Activated naive CD8-positive, alpha-beta T cell treated with anti-CD3 and anti-CD28 coated beads, Interleukin-2, amount 10 ng/mL, durations not matched to agents 7 days and 5 days (primary cell): ENCODE results near the gene SLC34A1. TPM values are rescaled to one million over a fixed set of nuclear protein-coding genes. Genes with fewer than 3 reads are reported as not detected.
"Not testable (repeated sequence)": the region's sequence is repeated elsewhere in the genome, so short reads cannot be mapped to it uniquely, and the experiment has no call there.

ENCODE experiments used
- ATAC-seq: fragments of 150-1000 bp; cut with Tn5 transposase; one replicate; pipeline ENCODE4 v1.10.0; 2021; ENCODE audit warnings: low read depth, moderate library complexity
- POLR2A ChIA-PET: fragments of 350-600 bp; sonication (Branson Sonifier 250); formaldehyde crosslinking; loops from one replicate; lab custom pipeline; 2021; ENCODE audit warnings: antibody characterized with exemption; lab: Charles Lee
- DNase-seq: peaks from one replicate; pipeline ENCODE4 v3.0.0; 2021
- H3K27ac Mint-ChIP-seq: one replicate; pipeline ENCODE4 v1.8.0; 2022; ENCODE audit warnings: mild to moderate bottlenecking, mixed read lengths
- H3K27me3 Mint-ChIP-seq: one replicate; pipeline ENCODE4 v1.8.0; 2022; ENCODE audit warnings: mild to moderate bottlenecking, moderate library complexity, mixed read lengths
- H3K36me3 Mint-ChIP-seq: one replicate; pipeline ENCODE4 v1.8.0; 2021; ENCODE audit warnings: mild to moderate bottlenecking, mixed read lengths
- H3K4me1 Mint-ChIP-seq: one replicate; pipeline ENCODE4 v1.8.0; 2021; ENCODE audit warnings: mixed read lengths
- H3K4me3 Mint-ChIP-seq: one replicate; pipeline ENCODE4 v1.8.0; 2022; ENCODE audit warnings: mild to moderate bottlenecking, moderate library complexity, mixed read lengths
- H3K9me3 Mint-ChIP-seq: one replicate; pipeline ENCODE4 v1.8.0; 2021; ENCODE audit warnings: mixed read lengths
- total RNA-seq, 2 experiments: library from RNA; stranded (reverse); gene quantifications; one replicate each; pipeline ENCODE4 v1.2.3, GENCODE V29; 2021

Gene SLC34A1
- total RNA-seq, 2 experiments from 2014 or later: 1.9 to 2.1 TPM

DNA sequence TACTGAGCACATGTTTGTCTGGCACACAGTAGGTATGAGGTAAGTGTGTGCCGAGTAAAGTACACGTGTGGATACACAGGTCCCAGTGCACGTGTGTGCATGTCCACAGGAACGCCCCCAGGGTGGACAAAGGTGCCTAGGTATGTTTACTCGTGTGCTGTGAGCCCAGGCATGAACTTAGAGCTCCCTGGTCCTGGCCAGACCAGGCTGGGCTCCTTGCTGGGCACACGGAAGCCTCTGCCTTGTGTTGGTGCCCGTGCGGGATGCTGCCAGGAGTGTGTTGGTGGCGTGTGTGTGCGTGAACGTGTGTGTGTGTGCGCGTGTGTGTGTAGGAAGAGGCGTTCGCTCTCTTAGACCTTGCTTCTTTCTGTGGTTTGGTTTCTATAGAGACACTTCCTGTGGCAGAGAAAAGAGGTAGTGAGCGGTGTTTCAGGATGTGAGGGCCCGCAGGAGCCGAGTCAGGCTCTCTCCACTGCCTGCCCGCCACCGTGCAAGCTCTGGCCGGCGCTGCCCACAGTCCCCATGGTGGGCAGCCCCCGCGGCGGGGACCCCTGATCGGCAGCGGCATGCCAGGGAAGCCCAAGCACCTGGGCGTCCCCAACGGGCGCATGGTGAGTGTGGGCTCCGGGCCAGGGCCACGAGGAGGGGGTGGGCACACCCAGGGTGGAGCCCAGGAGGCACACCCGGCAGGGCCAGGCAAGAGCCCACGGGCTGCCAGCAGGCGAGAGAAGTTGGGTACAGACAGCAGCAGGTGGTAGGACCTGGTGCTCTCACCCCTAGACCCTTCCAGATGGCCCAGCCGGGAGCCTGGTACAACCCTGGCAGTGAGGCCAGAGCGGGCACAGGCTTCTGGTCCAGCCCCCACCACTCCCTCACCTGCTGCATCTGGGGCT lies 26.5 kb upstream of the SLC34A1 start, which contains the start of gene RGS14:
RGS14 (plus strand) TSS at position 466 of the 893 bp plus-strand sequence; CDS start at position 567, 101 bp downstream.
- Mint-ChIP-seq H3K9me3 (peaks cover 12% of the 10 kb centered on the region), H3K27ac (peak within 1 kb of the TSS; percentile 83), H3K36me3 (peaks cover 24% of the 10 kb centered on the region), H3K4me3 (peak within 1 kb of the TSS; percentile 92), H3K27me3 (no peaks in the 10 kb centered on the region), H3K4me1 (peaks cover 65% of the 10 kb centered on the region)
- DNase-seq: peak; percentile 77
- ATAC-seq: peak; percentile 90
- POLR2A ChIA-PET: interaction anchor here (0.7 to 2.6 kb wide), 10 partner anchors 9 to 113 kb away, joined by 3 to 13 read pairs (median 4); partner anchors contain the start of genes PRELID1 and RAB24

DNA sequence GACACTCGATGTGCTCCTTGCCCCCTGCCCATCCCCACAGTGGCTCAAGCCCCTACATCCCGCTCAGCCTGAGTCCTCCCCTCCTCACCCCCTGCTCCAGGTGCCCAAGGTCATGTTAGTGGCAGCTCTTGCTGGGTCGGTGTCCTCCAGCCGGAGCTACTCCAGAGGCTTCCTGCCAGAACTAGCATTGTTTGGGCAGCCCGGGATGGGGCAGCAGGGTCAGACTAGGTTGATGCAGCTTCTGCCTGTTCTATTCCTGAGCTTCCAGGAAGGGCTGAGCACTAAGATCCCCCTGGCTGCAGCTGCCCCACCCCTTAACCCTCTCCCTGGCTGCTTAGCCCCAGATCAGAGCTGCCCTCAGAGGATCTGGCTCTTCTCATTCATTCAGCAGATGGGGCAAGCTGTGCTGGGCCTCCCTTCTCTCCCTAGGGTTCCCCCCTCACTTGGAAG lies 25.8 kb upstream of the SLC34A1 start:
- Mint-ChIP-seq H3K4me1 (peaks cover 69% of the 10 kb centered on the region), H3K27ac (peak overlapping the region; percentile 76), H3K36me3 (peaks cover 25% of the 10 kb centered on the region), H3K27me3 (no peaks in the 10 kb centered on the region), H3K4me3 (peak overlapping the region; percentile 92), H3K9me3 (peaks cover 12% of the 10 kb centered on the region)
- DNase-seq (no peak), ATAC-seq (peak; percentile 5)
- POLR2A ChIA-PET: interaction anchor here (0.6 to 2.6 kb wide), 10 partner anchors 9 to 97 kb away, joined by 3 to 13 read pairs (median 4); partner anchors contain the start of genes PRELID1 and RAB24

DNA sequence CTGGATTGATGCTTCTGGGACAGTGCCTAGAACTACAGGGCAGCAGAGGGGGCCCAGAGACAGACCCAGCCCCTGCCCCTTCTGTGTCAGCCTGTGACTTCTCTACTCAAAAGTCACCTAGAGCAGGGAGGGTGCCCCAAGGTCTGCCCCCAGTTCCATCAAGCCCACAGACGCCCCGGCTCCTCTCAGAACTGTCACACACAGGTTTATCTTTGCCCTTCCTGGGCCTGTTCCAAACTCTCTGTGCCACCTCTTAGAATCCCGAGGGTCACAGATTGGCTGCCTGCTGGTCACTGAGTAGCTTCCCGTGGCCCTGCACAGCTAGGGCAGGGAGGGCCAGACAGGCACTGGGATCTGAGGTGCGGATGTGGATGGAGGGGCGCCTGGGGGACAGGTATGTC lies 24.8 kb upstream of the SLC34A1 start:
- no peak for ATAC-seq
- peaks cover 21% of the 10 kb centered on the region for H3K36me3 Mint-ChIP-seq
- H3K4me3 Mint-ChIP-seq: peak overlapping the region; percentile 92
- POLR2A ChIA-PET: interaction anchor here (1.1 to 2.7 kb wide), 3 partner anchors 8 to 47 kb away, joined by 5 to 19 read pairs (median 6); partner anchors contain the start of gene LMAN2
- peaks cover 71% of the 10 kb centered on the region for H3K4me1 Mint-ChIP-seq
- H3K9me3 Mint-ChIP-seq: peaks cover 8% of the 10 kb centered on the region
- H3K27me3 Mint-ChIP-seq: no peaks in the 10 kb centered on the region
- H3K27ac Mint-ChIP-seq: peak overlapping the region; percentile 76
- no peak for DNase-seq

DNA sequence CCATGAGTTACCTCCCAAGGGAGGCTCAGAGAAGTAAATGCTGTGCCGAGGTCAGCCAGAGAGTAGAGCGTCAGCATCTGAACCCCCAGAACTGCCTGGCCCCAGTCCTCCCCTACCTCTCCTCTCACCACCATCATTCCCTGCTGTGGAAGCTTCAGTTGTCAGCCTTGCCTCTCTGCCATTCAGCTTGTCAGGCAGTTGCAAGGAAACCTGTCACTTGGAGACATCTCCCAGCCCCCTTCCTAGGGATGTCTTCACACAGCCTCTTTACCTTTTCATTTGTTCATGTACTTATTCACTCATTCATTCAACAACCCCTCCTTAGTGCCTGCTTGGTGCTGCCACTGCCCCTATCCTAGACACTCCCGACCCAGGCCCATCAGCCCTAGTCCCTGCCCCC lies 24.4 kb upstream of the SLC34A1 start:
- POLR2A ChIA-PET: interaction anchor here (1.1 to 2.7 kb wide), 3 partner anchors 9 to 47 kb away, joined by 6 to 24 read pairs (median 19); partner anchors contain the start of gene LMAN2
- Mint-ChIP-seq H3K27me3 (no peaks in the 10 kb centered on the region), H3K27ac (peak overlapping the region; percentile 76), H3K36me3 (peaks cover 19% of the 10 kb centered on the region), H3K4me3 (peak overlapping the region; percentile 92), H3K4me1 (peaks cover 68% of the 10 kb centered on the region), H3K9me3 (peaks cover 4% of the 10 kb centered on the region)
- ATAC-seq: no peak
- DNase-seq: no peak

DNA sequence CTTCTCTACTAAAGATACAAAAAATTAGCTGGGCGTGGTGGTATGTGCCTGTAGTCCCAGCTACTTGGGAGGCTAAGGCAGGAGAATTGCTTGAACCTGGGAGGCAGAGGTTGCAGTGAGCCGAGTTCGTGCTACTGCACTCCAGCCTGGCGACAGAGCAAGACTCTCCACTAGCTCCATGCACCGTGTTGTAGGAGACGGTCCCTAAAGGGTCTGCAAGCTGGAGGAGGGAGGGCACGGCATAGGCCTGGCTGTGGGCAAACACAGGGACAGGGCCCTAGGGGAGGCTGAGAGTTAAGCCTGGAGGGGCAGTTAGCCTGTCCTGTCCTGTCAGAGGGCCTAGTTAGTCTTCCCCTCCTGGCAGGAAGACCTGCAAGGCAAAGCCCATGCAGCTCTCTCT lies 23.5 kb upstream of the SLC34A1 start:
- peak overlapping the region; percentile 42 for H3K4me3 Mint-ChIP-seq

DNA sequence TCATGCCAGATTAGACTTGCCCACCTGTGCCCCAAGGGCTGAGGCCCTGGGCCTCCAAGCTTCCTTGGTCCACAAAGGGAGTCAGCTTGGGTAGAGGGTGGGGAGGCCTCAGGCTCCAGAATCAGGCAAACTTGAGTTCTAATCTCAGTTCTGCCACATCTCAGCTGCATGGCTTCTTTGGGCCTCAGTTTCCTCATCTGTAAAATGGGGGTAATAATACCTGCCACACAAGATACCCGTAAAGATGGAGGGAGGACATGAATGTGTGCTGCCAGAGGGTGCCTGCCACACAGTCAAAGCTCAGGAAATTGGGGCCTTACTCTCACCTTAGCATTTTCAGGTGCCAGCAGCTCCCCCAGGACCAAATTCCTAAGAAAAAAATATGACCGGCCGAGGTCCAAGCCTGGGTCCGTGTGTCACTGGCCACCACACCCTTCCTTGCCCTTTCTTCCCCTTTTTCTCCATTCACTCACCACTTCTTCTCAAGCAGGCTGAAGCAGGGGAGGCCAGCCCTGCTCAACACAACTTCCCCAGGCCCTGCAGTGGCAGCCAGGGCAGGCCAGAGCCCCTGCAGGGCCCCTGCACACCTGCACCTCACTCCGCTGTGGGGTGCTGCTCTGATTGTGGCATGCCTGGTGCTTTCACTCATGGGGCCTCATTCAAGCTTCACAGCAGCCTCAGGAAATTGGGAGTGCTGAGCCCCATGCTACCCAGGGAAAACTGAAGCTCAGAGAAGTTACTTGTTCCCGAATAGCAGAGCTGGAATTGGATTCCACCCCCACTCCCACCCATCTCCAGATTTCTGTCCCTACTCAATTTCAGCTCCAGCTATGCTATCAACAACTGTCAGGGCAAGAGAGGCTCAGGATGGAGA lies 22.6 kb upstream of the SLC34A1 start:
- Mint-ChIP-seq H3K27me3 (no peaks in the 10 kb centered on the region), H3K4me3 (peak overlapping the region; percentile 86), H3K27ac (peak overlapping the region; percentile 68), H3K9me3 (no peaks in the 10 kb centered on the region), H3K4me1 (peaks cover 54% of the 10 kb centered on the region), H3K36me3 (peaks cover 21% of the 10 kb centered on the region)
- DNase-seq: no peak
- POLR2A ChIA-PET: interaction anchor here (2.0 to 2.7 kb wide), 3 partner anchors 10 to 49 kb away, joined by 7 to 24 read pairs (median 19); partner anchors contain the start of genes LMAN2 and MXD3
- no peak for ATAC-seq

More for the DNA sequence above, 23.5 kb upstream of the SLC34A1 start:
- ATAC-seq, H3K27ac Mint-ChIP-seq, DNase-seq, H3K9me3 Mint-ChIP-seq, H3K27me3 Mint-ChIP-seq: not testable (repeated sequence)
- POLR2A ChIA-PET: interaction anchor here (0.6 to 2.7 kb wide), 4 partner anchors 9 to 55 kb away, joined by 4 to 24 read pairs (median 13); partner anchors contain the start of genes LMAN2 and MXD3
- peaks cover 61% of the 10 kb centered on the region for H3K4me1 Mint-ChIP-seq
- H3K36me3 Mint-ChIP-seq: peaks cover 19% of the 10 kb centered on the region

DNA sequence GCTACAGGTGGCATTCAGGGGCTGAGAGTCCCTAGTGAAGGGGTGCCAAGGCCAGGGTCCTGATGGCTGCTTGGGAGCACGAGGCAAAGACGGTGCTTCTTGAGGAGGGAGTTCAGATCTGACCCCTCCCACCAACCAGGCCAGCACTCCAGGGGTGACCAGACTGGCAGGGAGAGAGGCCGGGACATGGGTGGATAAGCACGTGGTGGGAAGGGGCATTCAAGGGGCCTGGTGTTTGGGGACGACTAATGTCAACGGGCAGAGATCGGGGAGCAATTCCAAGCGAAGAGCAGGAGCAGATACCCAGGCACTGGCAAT lies 22.0 kb upstream of the SLC34A1 start:
- Mint-ChIP-seq H3K4me3 (peak overlapping the region; percentile 86), H3K9me3 (no peaks in the 10 kb centered on the region), H3K27me3 (no peaks in the 10 kb centered on the region), H3K27ac (peak overlapping the region; percentile 68), H3K4me1 (peaks cover 48% of the 10 kb centered on the region), H3K36me3 (peaks cover 23% of the 10 kb centered on the region)
- DNase-seq (no peak), ATAC-seq (no peak)
- POLR2A ChIA-PET: interaction anchor here (2.0 to 2.7 kb wide), 2 partner anchors 9 to 50 kb away, joined by 7 to 24 read pairs; partner anchors contain the start of gene MXD3

DNA sequence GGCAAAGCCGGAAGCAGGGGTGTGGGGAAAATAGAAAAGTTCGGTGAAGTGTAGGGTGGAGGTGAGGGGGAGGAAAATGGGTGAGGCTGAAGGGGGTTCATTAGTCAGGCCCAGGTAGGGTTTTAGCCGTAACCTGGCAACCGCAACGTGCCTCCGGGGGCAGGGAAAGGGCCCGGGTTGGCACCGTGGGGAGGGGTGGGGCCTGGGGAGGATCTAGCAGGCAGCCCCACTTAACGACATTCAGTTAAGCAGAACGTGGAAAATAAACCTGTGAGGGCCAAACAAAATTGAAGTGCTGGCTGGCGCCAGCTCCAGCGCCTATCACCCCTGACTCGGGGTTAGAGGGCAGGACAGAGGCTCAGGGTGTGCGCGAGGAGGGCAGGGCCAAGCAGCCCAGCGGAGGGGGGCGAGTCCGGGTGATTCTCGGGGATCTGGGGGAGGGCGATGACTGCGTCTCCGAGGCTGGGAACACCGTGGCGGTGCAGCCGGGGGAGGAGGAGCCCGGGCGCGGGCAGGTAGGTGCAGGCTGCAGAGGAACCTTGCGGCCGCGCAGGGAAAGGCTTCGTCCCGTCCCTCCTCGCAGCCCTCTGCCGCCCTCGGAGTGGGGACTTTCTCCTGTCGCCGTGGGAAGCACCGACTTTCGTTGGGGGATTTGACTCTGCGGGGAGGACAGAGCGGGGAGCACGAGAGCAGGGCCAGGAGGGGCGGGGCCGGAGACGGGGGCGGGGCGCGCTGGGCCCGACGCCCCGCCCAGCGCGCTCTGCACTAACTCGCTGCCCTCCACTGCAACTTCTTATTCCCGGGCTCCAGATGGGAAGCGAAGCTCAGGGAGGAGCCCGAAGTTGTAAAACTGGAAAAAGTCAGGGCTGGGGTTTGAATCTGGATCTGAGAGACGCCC lies 21.4 kb upstream of the SLC34A1 start:
- H3K27me3 Mint-ChIP-seq: no peaks in the 10 kb centered on the region
- H3K36me3 Mint-ChIP-seq: peaks cover 23% of the 10 kb centered on the region
- peak overlapping the region; percentile 86 for H3K4me3 Mint-ChIP-seq
- ATAC-seq (peak; percentile 60), DNase-seq (peak; percentile 71)
- H3K27ac Mint-ChIP-seq: peak overlapping the region; percentile 68
- peaks cover 43% of the 10 kb centered on the region for H3K4me1 Mint-ChIP-seq
- POLR2A ChIA-PET: interaction anchor here (0.5 to 2.7 kb wide), 2 partner anchors 9 to 103 kb away, joined by 5 to 24 read pairs; no protein-coding TSS in a partner anchor
- H3K9me3 Mint-ChIP-seq: no peaks in the 10 kb centered on the region

DNA sequence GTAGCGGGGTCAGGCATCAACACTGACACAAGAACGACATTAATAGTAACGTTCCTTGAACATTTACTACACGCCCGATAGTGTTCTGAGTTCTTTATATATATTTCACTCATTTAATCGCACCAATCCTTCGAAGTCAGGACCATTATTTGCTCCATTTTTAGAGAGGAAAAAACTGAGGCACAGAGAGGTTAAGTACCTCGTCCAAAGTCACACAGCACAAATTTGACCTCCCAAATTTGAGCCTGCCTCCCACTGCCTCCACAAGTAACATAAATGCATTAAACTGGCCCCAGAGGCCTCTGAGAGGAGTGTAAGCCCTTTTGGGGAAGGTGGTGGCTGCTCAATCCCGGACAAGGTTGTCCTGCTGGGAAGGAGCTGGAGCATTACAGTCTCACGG lies 20.7 kb upstream of the SLC34A1 start:
- H3K27me3 Mint-ChIP-seq: no peaks in the 10 kb centered on the region
- H3K4me3 Mint-ChIP-seq: peak overlapping the region; percentile 86
- no peak for DNase-seq
- POLR2A ChIA-PET: interaction anchor here (0.5 kb wide), 1 partner anchor 102 kb away, joined by 5 read pairs; no protein-coding TSS in a partner anchor
- ATAC-seq: no peak
- no peaks in the 10 kb centered on the region for H3K9me3 Mint-ChIP-seq
- peaks cover 28% of the 10 kb centered on the region for H3K36me3 Mint-ChIP-seq
- peaks cover 48% of the 10 kb centered on the region for H3K4me1 Mint-ChIP-seq
- no peak overlapping the region for H3K27ac Mint-ChIP-seq

DNA sequence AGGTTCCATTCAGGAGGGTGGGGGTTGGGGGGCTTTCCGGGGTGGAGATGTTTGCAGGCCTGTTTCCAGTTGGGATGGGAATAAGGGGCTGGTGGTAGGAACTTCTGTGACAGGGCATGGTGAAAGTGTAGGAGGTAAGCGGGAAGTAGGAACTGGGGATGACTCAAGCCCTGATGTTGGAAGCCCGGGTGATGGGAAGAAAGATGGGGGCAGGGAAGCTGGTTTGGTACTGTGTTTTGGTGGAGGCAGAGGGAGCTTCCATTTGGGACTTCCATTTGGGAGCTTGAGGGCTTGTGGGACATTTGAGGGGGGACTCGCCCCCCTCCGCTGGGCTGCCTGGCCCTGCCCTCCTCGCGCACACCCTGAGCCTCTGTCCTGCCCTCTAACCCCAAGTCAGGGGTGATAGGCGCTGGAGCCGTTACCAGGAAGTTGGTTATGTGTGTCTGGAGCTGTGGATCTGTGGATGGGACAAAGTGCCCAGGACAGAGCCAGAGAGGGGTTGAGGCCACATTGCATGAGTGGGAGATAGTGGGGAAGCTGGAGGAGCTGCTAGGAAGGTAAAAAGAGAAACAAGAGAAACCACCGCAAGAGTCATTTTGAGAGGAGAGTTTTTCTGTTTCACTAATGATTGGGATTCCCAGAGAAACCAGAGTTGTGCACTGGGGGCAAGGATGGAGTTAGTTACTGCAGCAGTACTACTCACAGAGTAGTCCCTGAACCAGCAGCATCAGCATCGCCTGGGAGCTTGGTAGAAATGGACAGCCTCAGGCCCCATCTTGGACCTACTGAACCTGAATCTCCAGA lies 19.9 kb upstream of the SLC34A1 start:
- Mint-ChIP-seq H3K36me3 (peaks cover 28% of the 10 kb centered on the region), H3K4me3 (peak overlapping the region; percentile 16), H3K27me3 (no peaks in the 10 kb centered on the region), H3K4me1 (peaks cover 48% of the 10 kb centered on the region), H3K27ac (no peak overlapping the region), H3K9me3 (no peaks in the 10 kb centered on the region)
- no peak for ATAC-seq
- POLR2A ChIA-PET: interaction anchor here (1.1 kb wide), 1 partner anchor 8 kb away, joined by 3 read pairs; no protein-coding TSS in a partner anchor
- no peak for DNase-seq

DNA sequence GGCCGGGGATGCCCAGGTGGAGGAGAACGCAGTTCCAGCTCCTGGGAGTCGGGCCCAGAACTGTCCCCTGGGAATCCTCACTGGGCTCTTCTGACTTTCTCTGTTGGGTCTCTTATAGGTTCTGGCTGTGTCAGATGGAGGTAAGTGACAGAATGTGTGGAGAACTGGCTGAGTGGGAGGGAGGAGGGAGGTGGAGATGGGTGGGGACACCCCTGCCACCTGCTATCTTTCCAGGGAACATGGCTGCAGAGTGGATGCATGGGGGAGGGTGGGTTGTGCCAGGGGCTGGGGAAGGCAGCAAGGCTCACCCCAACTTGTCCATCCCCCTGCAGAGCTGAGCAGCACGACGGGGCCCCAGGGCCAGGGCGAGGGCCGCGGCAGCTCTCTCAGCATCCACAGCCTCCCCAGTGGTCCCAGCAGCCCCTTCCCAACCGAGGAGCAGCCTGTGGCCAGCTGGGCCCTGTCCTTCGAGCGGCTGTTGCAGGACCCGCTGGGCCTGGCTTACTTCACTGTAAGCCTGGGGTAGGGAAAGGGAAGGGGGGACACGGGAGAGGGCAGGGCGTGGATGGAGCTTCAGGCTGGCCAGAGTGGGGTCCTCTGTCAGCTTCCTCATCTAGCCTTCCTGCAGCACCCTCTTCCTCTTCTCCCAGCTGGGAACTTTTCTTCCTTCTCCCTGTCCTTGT lies 18.2 kb upstream of the SLC34A1 start:
- POLR2A ChIA-PET: interaction anchor here (0.9 kb wide), 1 partner anchor 14 kb away, joined by 4 read pairs; the partner anchor contains the start of gene LMAN2
- DNase-seq (no peak), ATAC-seq (no peak)
- Mint-ChIP-seq H3K4me1 (peaks cover 42% of the 10 kb centered on the region), H3K9me3 (no peaks in the 10 kb centered on the region), H3K27ac (no peak overlapping the region), H3K36me3 (peaks cover 26% of the 10 kb centered on the region), H3K27me3 (no peaks in the 10 kb centered on the region), H3K4me3 (no peak overlapping the region)
